HEK293 (cell line): ENCODE results near the gene TRPC4AP.
A peak's percentile ranks its signal among the peaks of the same experiment; 100 is the strongest.

Experiments used
- CTCF ChIA-PET: fragments of 350-600 bp; formaldehyde crosslinking; extraction: SDS; loops from one replicate; lab custom pipeline; 2021; ENCODE audit warnings: antibody characterized with exemption; lab: Yijun Ruan, JAX
- POLR2A ChIA-PET: fragments of 300-600 bp; formaldehyde crosslinking; extraction: SDS; loops from one replicate; lab custom pipeline; 2020; ENCODE audit warnings: antibody characterized with exemption, inconsistent platforms; lab: Yijun Ruan, JAX
- H3K27ac ChIP-seq: fragments of 200-500 bp; sonication (Bioruptor generic); 2 replicates; pipeline ENCODE4 v1.5.1; 2014; ENCODE audit warnings: low read depth, low read length, control low read depth, inconsistent platforms; ENCODE audit errors: extremely low read depth
- H3K36me3 ChIP-seq, 2 experiments: fragments of 200-500 bp in 1 of 2; sonication (Bioruptor generic) in 1 of 2; 1 replicate in 1 of 2; 2 replicates in 1 of 2; pipeline ENCODE4 v1.5.1; 2014 to 2017; ENCODE audit warnings: inconsistent platforms in 2 of 2, low read length in 2 of 2; ENCODE audit not compliant: control insufficient read depth in 2 of 2, insufficient read depth in 1 of 2
- H3K4me1 ChIP-seq: fragments of 200-500 bp; sonication (Bioruptor generic); 2 replicates; pipeline ENCODE4 v1.5.1; 2014; ENCODE audit warnings: mild to moderate bottlenecking, low read length, inconsistent platforms; ENCODE audit not compliant: control insufficient read depth, insufficient read depth
- H3K4me3 ChIP-seq: 2 replicates; pipeline ENCODE4 v1.5.1; 2011; ENCODE audit warnings: low read depth, mild to moderate bottlenecking, control low read depth, low read length, moderate library complexity
- H3K9me3 ChIP-seq: fragments of 200-500 bp; sonication (Bioruptor generic); 2 replicates; pipeline ENCODE4 v1.5.1; 2014; ENCODE audit warnings: low read depth, low read length, inconsistent platforms; ENCODE audit not compliant: control insufficient read depth, insufficient read depth
- BCL11A ChIP-seq: fragments of 450-650 bp; formaldehyde crosslinking; IDR thresholded peaks from 2 replicates; pipeline ENCODE4 v1.5.1; 2016; ENCODE audit warnings: low read depth, missing biosample characterization, missing genetic modification characterization
- GLI2 ChIP-seq: fragments of 450-650 bp; formaldehyde crosslinking; IDR thresholded peaks from 2 replicates; pipeline ENCODE4; 2017; ENCODE audit warnings: missing biosample characterization, missing genetic modification characterization, low read depth, borderline replicate concordance
- GLIS2 ChIP-seq: fragments of 450-650 bp; formaldehyde crosslinking; IDR thresholded peaks from 2 replicates; pipeline ENCODE4 v1.5.1; 2016; ENCODE audit warnings: missing biosample characterization, missing genetic modification characterization
- SCRT1 ChIP-seq: fragments of 450-650 bp; formaldehyde crosslinking; IDR thresholded peaks from 2 replicates; pipeline ENCODE4 v1.5.1; 2016; ENCODE audit warnings: missing biosample characterization, missing genetic modification characterization, borderline replicate concordance
- SCRT2 ChIP-seq: fragments of 450-650 bp; formaldehyde crosslinking; IDR thresholded peaks from 2 replicates; pipeline ENCODE4 v1.5.1; 2016; ENCODE audit warnings: missing biosample characterization, missing genetic modification characterization
- TRIM28 ChIP-seq: IDR thresholded peaks from 2 replicates; pipeline ENCODE4 v1.6.1; 2011; ENCODE audit warnings: low read length, control low read depth, borderline replicate concordance
- ZBTB1 ChIP-seq: fragments of 450-650 bp; formaldehyde crosslinking; IDR thresholded peaks from 2 replicates; pipeline ENCODE4 v1.5.1; 2016; ENCODE audit warnings: missing biosample characterization, missing genetic modification characterization
- ZBTB21 ChIP-seq: fragments of 450-650 bp; formaldehyde crosslinking; IDR thresholded peaks from 2 replicates; pipeline ENCODE4 v1.5.1; 2017; ENCODE audit warnings: missing biosample characterization, missing genetic modification characterization
- ZBTB8A ChIP-seq: fragments of 450-650 bp; formaldehyde crosslinking; IDR thresholded peaks from 2 replicates; pipeline ENCODE4 v1.5.1; 2016; ENCODE audit warnings: missing biosample characterization, missing genetic modification characterization
- ZNF211 ChIP-seq: fragments of 450-650 bp; formaldehyde crosslinking; IDR thresholded peaks from 2 replicates; pipeline ENCODE4 v1.5.1; 2016; ENCODE audit warnings: low read depth, missing biosample characterization, missing genetic modification characterization
- ZNF350 ChIP-seq: fragments of 450-650 bp; formaldehyde crosslinking; IDR thresholded peaks from 2 replicates; pipeline ENCODE4 v1.5.0; 2017; ENCODE audit warnings: missing biosample characterization, mild to moderate bottlenecking, missing genetic modification characterization
- ZNF423 ChIP-seq: fragments of 450-650 bp; formaldehyde crosslinking; IDR thresholded peaks from 2 replicates; pipeline ENCODE4 v1.5.1; 2016; ENCODE audit warnings: missing biosample characterization, missing genetic modification characterization
- ZNF501 ChIP-seq: fragments of 450-650 bp; formaldehyde crosslinking; IDR thresholded peaks from 2 replicates; pipeline ENCODE4 v1.5.1; 2016; ENCODE audit warnings: missing biosample characterization, missing genetic modification characterization
- ZNF701 ChIP-seq: fragments of 450-650 bp; formaldehyde crosslinking; IDR thresholded peaks from 2 replicates; pipeline ENCODE4 v1.5.1; 2016; ENCODE audit warnings: missing biosample characterization, missing genetic modification characterization
- ZNF76 ChIP-seq: fragments of 450-650 bp; formaldehyde crosslinking; IDR thresholded peaks from 2 replicates; pipeline ENCODE4; 2016; ENCODE audit warnings: low read depth, missing biosample characterization, missing genetic modification characterization, borderline replicate concordance
- ZXDB ChIP-seq: fragments of 450-650 bp; formaldehyde crosslinking; IDR thresholded peaks from 2 replicates; pipeline ENCODE4 v1.5.1; 2016; ENCODE audit warnings: missing biosample characterization, missing genetic modification characterization
- TF ChIP-seq, protein P1 (sequence below): fragments of 450-650 bp; formaldehyde crosslinking; IDR thresholded peaks from 2 replicates; pipeline ENCODE4 v1.5.1; 2016; ENCODE audit warnings: missing biosample characterization, missing genetic modification characterization
- TF ChIP-seq, protein P2 (sequence below): fragments of 450-650 bp; formaldehyde crosslinking; IDR thresholded peaks from 2 replicates; pipeline ENCODE4 v1.5.1; 2016; ENCODE audit warnings: missing biosample characterization, missing genetic modification characterization
- TF ChIP-seq, protein P3 (sequence below): fragments of 450-650 bp; formaldehyde crosslinking; IDR thresholded peaks from 2 replicates; pipeline ENCODE4 v1.5.1; 2016; ENCODE audit warnings: missing biosample characterization, missing genetic modification characterization
- TF ChIP-seq, protein P4 (sequence below): fragments of 450-650 bp; formaldehyde crosslinking; IDR thresholded peaks from 2 replicates; pipeline ENCODE4 v1.5.1; 2016; ENCODE audit warnings: missing biosample characterization, missing genetic modification characterization

TRPC4AP gene

DNA sequence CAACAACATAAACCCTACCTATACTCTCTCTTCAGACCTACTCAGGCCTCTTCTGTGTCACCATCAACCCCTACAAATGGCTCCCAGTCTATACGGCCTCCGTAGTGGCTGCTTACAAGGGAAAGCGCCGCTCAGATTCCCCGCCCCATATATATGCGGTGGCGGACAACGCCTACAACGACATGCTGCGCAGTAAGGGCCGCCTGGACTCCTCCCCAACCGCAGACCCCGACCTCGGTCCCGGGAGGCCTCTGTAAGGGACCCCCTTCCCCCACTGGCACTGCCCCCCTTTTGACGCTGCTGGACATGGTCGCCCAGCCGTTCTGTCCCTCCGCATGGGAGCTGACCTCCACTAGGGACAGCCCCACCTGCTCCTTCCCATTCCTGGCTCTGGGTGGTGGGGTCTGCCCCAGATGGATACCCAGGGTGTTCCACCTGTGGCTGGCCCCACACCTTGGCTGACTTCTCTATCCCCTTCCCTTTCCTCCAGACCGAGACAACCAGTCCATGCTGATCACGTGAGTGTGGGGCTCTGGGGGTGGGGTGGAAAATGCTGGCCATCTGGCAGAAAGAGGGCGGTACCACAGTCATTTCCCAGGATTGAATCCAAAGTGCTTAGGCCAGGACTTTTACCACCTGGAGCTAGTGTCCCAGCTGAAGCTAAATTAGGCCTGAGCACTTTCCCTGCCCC, 111.9 kb downstream of the TRPC4AP start:
- Histone ChIP-seq H3K4me1 (no peaks in the 10 kb centered on the region), H3K9me3 (no peaks in the 10 kb centered on the region), H3K27ac (no peak overlapping the region), H3K36me3 (no peaks in the 10 kb centered on the region), H3K4me3 (no peak overlapping the region)
- POLR2A ChIA-PET, result no interaction called here
- TF ChIP-seq ZNF423 (tag by site-specific recombination) (no peak), GLI2 (tag by site-specific recombination) (no peak), ZNF350 (tag by site-specific recombination) (no peak), ZNF501 (tag by site-specific recombination) (no peak), ZBTB8A (tag by site-specific recombination) (no peak), SCRT1 (0 out of 2 replicates have a peak, but pooled peaks have one; percentile 22), ZNF76 (no peak), GLIS2 (tag by site-specific recombination) (0 out of 2 replicates have a peak, but pooled peaks have one; percentile 31), SCRT2 (tag by site-specific recombination) (peak; percentile 52)
- TF ChIP-seq, protein P1, sequence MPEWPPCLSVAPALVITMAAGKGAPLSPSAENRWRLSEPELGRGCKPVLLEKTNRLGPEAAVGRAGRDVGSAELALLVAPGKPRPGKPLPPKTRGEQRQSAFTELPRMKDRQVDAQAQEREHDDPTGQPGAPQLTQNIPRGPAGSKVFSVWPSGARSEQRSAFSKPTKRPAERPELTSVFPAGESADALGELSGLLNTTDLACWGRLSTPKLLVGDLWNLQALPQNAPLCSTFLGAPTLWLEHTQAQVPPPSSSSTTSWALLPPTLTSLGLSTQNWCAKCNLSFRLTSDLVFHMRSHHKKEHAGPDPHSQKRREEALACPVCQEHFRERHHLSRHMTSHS, result no peak
- TF ChIP-seq, protein P2, sequence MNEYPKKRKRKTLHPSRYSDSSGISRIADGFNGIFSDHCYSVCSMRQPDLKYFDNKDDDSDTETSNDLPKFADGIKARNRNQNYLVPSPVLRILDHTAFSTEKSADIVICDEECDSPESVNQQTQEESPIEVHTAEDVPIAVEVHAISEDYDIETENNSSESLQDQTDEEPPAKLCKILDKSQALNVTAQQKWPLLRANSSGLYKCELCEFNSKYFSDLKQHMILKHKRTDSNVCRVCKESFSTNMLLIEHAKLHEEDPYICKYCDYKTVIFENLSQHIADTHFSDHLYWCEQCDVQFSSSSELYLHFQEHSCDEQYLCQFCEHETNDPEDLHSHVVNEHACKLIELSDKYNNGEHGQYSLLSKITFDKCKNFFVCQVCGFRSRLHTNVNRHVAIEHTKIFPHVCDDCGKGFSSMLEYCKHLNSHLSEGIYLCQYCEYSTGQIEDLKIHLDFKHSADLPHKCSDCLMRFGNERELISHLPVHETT, result no peak
- TF ChIP-seq, protein P3, sequence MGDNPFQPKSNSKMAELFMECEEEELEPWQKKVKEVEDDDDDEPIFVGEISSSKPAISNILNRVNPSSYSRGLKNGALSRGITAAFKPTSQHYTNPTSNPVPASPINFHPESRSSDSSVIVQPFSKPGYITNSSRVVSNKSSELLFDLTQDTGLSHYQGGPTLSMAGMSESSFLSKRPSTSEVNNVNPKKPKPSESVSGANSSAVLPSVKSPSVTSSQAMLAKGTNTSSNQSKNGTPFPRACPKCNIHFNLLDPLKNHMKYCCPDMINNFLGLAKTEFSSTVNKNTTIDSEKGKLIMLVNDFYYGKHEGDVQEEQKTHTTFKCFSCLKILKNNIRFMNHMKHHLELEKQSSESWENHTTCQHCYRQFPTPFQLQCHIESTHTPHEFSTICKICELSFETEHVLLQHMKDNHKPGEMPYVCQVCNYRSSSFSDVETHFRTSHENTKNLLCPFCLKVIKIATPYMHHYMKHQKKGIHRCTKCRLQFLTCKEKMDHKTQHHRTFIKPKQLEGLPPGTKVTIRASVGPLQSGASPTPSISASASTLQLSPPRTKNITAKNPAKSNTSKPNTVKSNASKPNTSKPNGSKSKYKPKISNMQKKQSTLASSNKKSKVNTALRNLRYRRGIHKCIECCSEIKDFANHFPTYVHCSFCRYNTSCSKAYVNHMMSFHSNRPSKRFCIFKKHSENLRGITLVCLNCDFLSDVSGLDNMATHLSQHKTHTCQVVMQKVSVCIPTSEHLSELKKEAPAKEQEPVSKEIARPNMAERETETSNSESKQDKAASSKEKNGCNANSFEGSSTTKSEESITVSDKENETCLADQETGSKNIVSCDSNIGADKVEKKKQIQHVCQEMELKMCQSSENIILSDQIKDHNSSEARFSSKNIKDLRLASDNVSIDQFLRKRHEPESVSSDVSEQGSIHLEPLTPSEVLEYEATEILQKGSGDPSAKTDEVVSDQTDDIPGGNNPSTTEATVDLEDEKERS (tag by site-specific recombination), result no peak
- CTCF ChIA-PET, result no interaction called here

DNA sequence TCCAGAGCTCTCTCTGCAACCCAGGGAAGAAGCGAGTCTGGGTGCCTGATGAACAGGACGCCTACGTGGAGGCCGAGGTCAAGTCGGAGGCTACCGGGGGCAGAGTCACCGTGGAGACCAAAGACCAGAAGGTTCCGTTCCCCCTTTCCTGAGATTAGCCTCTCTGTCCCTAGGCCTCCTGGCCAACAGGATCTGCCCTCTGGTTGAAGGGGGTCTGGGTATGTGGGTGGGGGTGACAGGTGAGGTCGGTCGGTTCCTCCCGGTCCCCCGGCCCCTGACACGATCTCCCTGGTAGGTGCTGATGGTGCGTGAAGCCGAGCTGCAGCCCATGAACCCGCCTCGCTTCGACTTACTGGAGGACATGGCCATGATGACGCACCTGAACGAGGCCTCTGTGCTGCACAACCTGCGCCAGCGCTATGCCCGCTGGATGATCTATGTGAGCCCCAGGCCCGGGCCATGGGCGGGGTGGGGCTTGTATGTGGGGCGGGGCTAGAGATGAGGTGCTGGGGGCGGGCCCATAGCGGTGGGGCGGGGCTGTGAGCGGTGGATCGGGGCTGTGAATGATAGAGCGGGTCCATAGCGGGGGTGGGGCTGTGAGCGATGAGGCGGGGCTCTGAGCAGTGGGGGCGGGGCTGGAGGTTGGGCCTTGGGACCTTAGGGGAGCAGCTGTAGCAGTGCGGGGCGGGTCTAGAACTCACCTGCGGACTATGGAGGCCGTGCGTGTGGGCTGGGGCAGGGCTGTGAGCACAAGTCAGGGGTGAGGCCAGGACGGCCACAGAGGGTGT, 113.0 kb downstream of the TRPC4AP start:
- no peak overlapping the region for H3K4me3 ChIP-seq
- CTCF ChIA-PET, result interaction anchor here (0.7 kb wide), 1 partner anchor 468 kb away, joined by 5 read pairs; no protein-coding TSS in a partner anchor
- POLR2A ChIA-PET, result no interaction called here
- TF ChIP-seq ZBTB1 (tag by site-specific recombination), result no peak
- no peak for TF ChIP-seq TRIM28
- no peak for TF ChIP-seq ZNF211 (tag by site-specific recombination)
- no peak for TF ChIP-seq ZNF701 (tag by site-specific recombination)
- no peak for TF ChIP-seq ZBTB21 (tag by site-specific recombination)
- no peak for TF ChIP-seq BCL11A
- TF ChIP-seq, protein P4, sequence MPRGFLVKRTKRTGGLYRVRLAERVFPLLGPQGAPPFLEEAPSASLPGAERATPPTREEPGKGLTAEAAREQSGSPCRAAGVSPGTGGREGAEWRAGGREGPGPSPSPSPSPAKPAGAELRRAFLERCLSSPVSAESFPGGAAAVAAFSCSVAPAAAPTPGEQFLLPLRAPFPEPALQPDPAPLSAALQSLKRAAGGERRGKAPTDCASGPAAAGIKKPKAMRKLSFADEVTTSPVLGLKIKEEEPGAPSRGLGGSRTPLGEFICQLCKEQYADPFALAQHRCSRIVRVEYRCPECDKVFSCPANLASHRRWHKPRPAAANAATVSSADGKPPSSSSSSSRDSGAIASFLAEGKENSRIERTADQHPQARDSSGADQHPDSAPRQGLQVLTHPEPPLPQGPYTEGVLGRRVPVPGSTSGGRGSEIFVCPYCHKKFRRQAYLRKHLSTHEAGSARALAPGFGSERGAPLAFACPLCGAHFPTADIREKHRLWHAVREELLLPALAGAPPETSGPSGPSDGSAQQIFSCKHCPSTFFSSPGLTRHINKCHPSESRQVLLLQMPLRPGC (tag by site-specific recombination), result no peak
- TF ChIP-seq ZNF423 (tag by site-specific recombination), result no peak
- TF ChIP-seq ZXDB (tag by site-specific recombination), result no peak
- TF ChIP-seq, all 188 proteins: peak for 0
- H3K4me1 ChIP-seq, result no peaks in the 10 kb centered on the region
- H3K36me3 ChIP-seq, result no peaks in the 10 kb centered on the region
- no peaks in the 10 kb centered on the region for H3K9me3 ChIP-seq
- no peak overlapping the region for H3K27ac ChIP-seq
